Loucy (cell line): Measurements from ENCODE around the gene ZSWIM6.

Experiments used
- CTCF ChIP-seq: fragments of 200-600 bp; sonication (generic); conservative IDR thresholded peaks from 2 replicates; pipeline ENCODE4 v1.5.1; 2014; ENCODE audit warnings: mild to moderate bottlenecking, antibody characterized with exemption, low read length
- EZH2phosphoT487 ChIP-seq: fragments of 200-600 bp; IDR thresholded peaks from 2 replicates; pipeline ENCODE4 v1.6.1; 2018; ENCODE audit warnings: antibody characterized with exemption, mild to moderate bottlenecking, moderate library complexity, borderline replicate concordance

GRCh38 chr5:61301341-61302199, 30.5 kb upstream of the ZSWIM6 start:
- TF ChIP-seq CTCF (no peak), EZH2phosphoT487 (no peak)
